ENCODE results near the gene GSAP.

- peak; percentile 23 to 39 for TF ChIP-seq CTCF (conservative IDR thresholded peaks at IDR 0.05 in 1 of 2, IDR thresholded peaks at IDR 0.05 in 1 of 2; ENCODE audit: low read depth in 1 of 2, low read length in 2 of 2)
- TF ChIP-seq EZH2 (IDR thresholded peaks at IDR 0.05; ENCODE audit: low read length, missing control alignments): no peak
These were observed 23.4 kb upstream of the GSAP start for GRCh38 chr7:77439572-77439971.

Measured in fibroblast of lung (primary cell).